Measurements from ENCODE around the gene CD82. TPM values are rescaled to one million over a fixed set of nuclear protein-coding genes. Genes with fewer than 3 reads are reported as not detected.

Gene CD82
- total and polyA plus RNA-seq, 2 donors (not counting 1 experiment from before 2014, with no cell fraction given), result 192 to 438 TPM

- POLR2A ChIA-PET, result interaction anchor here (0.7 to 1.0 kb wide), 2 partner anchors 13 to 30 kb away, joined by 3 to 4 read pairs; no protein-coding TSS in a partner anchor
- intact Hi-C loops (cut with micrococcal nuclease), result no loop called here
Measured at GRCh38 chr11:44625759-44626523, 60.5 kb downstream of the CD82 start.

More at GRCh38 chr11:44625759-44626523, 60.5 kb downstream of the CD82 start:
- no peak overlapping the region for H3K9ac ChIP-seq (ENCODE audit: low read length)
- no peaks in the 10 kb centered on the region for H3K27me3 ChIP-seq (replicated peaks in 1 of 4; ENCODE audit: control extremely low read depth in 1 of 4, control insufficient read depth in 3 of 4, insufficient read depth in 4 of 4, low read length in 3 of 4)
- peaks cover 11 to 19% of the 10 kb centered on the region in 2 donors for H3K4me1 ChIP-seq (ENCODE audit: control insufficient read depth in 2 of 2, insufficient read depth in 2 of 2, low read length in 2 of 2)
- no peak overlapping the region for H3K4me2 ChIP-seq (replicated peaks; ENCODE audit: low read depth, low read length, poor library complexity, severe bottlenecking)
- H3K9me3 Mint-ChIP-seq (ENCODE audit: insufficient read depth), result no peaks in the 10 kb centered on the region
- no peaks in the 10 kb centered on the region for H3K9me3 ChIP-seq (ENCODE audit: control extremely low read depth in 1 of 3, control insufficient read depth in 2 of 3, insufficient read depth in 1 of 3, low read length in 2 of 3)
- TF ChIP-seq CTCF (IDR thresholded peaks at IDR 0.05), result no peak
- H4K20me1 ChIP-seq (ENCODE audit: control insufficient read depth, insufficient read depth, low read length, poor library complexity, severe bottlenecking), result peaks cover 12% of the 10 kb centered on the region
- no peak overlapping the region for H2AFZ ChIP-seq (ENCODE audit: insufficient read depth, low read depth, low read length, poor library complexity, severe bottlenecking)
- peaks cover 0 to 13% of the 10 kb centered on the region in 2 experiments for H3K36me3 ChIP-seq (replicated peaks in 1 of 2; ENCODE audit: control extremely low read depth in 1 of 2, control insufficient read depth in 1 of 2, extremely low read depth in 1 of 2, insufficient read depth in 2 of 2, low read length in 1 of 2)
- H3K4me3 ChIP-seq (ENCODE audit: control extremely low read depth in 1 of 5, extremely low read depth in 1 of 5, insufficient read depth in 1 of 5, low read depth in 2 of 5, low read length in 4 of 5), result no peak overlapping the region
- H3K4me3 Mint-ChIP-seq, result no peak overlapping the region
- ATAC-seq (ENCODE audit: low read depth) (no peak), DNase-seq (no peak)
- H3K27ac ChIP-seq (ENCODE audit: low read length in 2 of 2), result no peak overlapping the region
- peak overlapping the region; percentile 47 for H3K27ac Mint-ChIP-seq
- CTCF ChIA-PET, result interaction anchor here (0.6 to 21.7 kb wide), 3 partner anchors 9 to 532 kb away, joined by 3 to 816 read pairs (median 5); partner anchors contain the start of gene CD82
- peaks cover 57% of the 10 kb centered on the region for H3K4me1 Mint-ChIP-seq
- no peaks in the 10 kb centered on the region for H3K27me3 Mint-ChIP-seq
- 38% methylated on average over 7 of the region's 7 CpGs for WGBS (ENCODE audit: insufficient coverage)
- no peaks in the 10 kb centered on the region for H3K79me2 ChIP-seq (ENCODE audit: control insufficient read depth, insufficient read depth, low read length)
